Motor neuron (in vitro differentiated cells): ENCODE results near the gene C19orf25. TPM values are rescaled to one million over a fixed set of nuclear protein-coding genes. Genes with fewer than 3 reads are reported as not detected.
"Not testable (repeated sequence)": the region's sequence is repeated elsewhere in the genome, so short reads cannot be mapped to it uniquely, and the experiment has no call there.

Experiments
- ATAC-seq, 8 experiments: fragments of 200-7000 bp; cut with Tn5 transposase; replicated peaks in 6 of 8; 2 replicates each; pipeline ENCODE4 v1.8.0; 2021; ENCODE audit warnings: mild to moderate bottlenecking in 8 of 8, moderate library complexity in 8 of 8
- H3K27ac ChIP-seq, 2 donors: fragments of 250-450 bp; sonication (Bioruptor Pico); 2 replicates each; pipeline ENCODE4 v1.9.0; 2021; ENCODE audit warnings: antibody characterized with exemption in 2 of 2, mild to moderate bottlenecking in 2 of 2, moderate library complexity in 1 of 2
- H3K4me1 ChIP-seq, 2 donors: fragments of 250-450 bp; sonication (Bioruptor Pico); replicated peaks in 1 of 2; 2 replicates each; pipeline ENCODE4 v1.6.1; 2021; ENCODE audit warnings: antibody characterized with exemption in 2 of 2, mild to moderate bottlenecking in 2 of 2, moderate library complexity in 1 of 2
- H3K4me3 ChIP-seq, 5 donors: fragments of 250-450 bp; sonication (Bioruptor Pico); 2 replicates each; pipeline ENCODE4 v1.9.0; 2021; ENCODE audit warnings: antibody characterized with exemption in 5 of 5, mild to moderate bottlenecking in 5 of 5, moderate library complexity in 4 of 5
- WGBS, 10 experiments: fragments of 450-650 bp; shearing (Covaris generic); methylation state at CpG; one replicate each; pipeline ENCODE4 v1.0.0; 2022; 5-methylcytosine and 5-hydroxymethylcytosine counted together
- in situ Hi-C, 9 experiments: fragments of 400-800 bp; cut with MboI; loops; one replicate each; pipeline ENCODE4 v1.15.0; 2021; ENCODE audit warnings: low sequenced_read_pairs in 9 of 9, low pct_unique_long_range_greater_than_20kb in 2 of 9; ENCODE audit not compliant: unreplicated experiment in 9 of 9
- total RNA-seq, 8 experiments: library from RNA; unstranded; fragments of 300-600 nt; gene quantifications; 2 replicates each; pipeline versions ENCODE4 v1.2.3 to v1.2.4, GENCODE V29; 2022

The C19orf25 gene
- total RNA-seq, 8 experiments from 2014 or later: 27.2 to 34.3 (median 32.7) TPM

GRCh38 chr19:1447504-1447903 lies 31.5 kb downstream of the C19orf25 start:
- ATAC-seq: no peak
- 0 to 60% (median 20%) methylated on average over 1 to 2 of the region's 4 CpGs; no CpG with 5 or more reads in 5 of the 10 experiments for WGBS, 10 experiments
- in situ Hi-C loops: no loop called here
- peak overlapping the region in 4 of 5 donors; percentile 50 to 80 (median 68) for H3K4me3 ChIP-seq
- H3K27ac ChIP-seq: no peak overlapping the region
- peaks cover 22 to 30% of the 10 kb centered on the region in 2 donors for H3K4me1 ChIP-seq

- WGBS, 10 experiments: 0% methylated on average over 1 of the region's 63 CpGs; no CpG with 5 or more reads in 9 of the 10 experiments
- Histone ChIP-seq H3K4me1 (peaks cover 22 to 26% of the 10 kb centered on the region in 2 donors), H3K4me3 (peak overlapping the region; percentile 42 to 80 (median 58)), H3K27ac (peak overlapping the region; percentile 79 to 92)
- ATAC-seq: no peak
- in situ Hi-C loops: no loop called here
These were observed 32.1 kb downstream of the C19orf25 start for GRCh38 chr19:1446713-1447481.

GRCh38 chr19:1445932-1446712 lies 32.9 kb downstream of the C19orf25 start:
- peak overlapping the region; percentile 79 to 92 for H3K27ac ChIP-seq
- peak overlapping the region; percentile 42 to 80 (median 58) for H3K4me3 ChIP-seq
- in situ Hi-C loops: no loop called here
- WGBS, 10 experiments: no CpG with 5 or more reads among the region's 99 CpGs
- peak in 7 of 8 experiments; percentile 5 to 62 (median 54) for ATAC-seq
- H3K4me1 ChIP-seq: peaks cover 16 to 19% of the 10 kb centered on the region in 2 donors

- WGBS, 10 experiments: 0% methylated on average over 9 of the region's 70 CpGs; no CpG with 5 or more reads in 9 of the 10 experiments
- peak; percentile 57 to 74 (median 62) for ATAC-seq
- Histone ChIP-seq H3K4me1 (peaks cover 12 to 14% of the 10 kb centered on the region in 2 donors), H3K4me3 (peak overlapping the region; percentile 42 to 80 (median 58)), H3K27ac (peak overlapping the region; percentile 79 to 92)
- in situ Hi-C loops: no loop called here
These were observed 33.7 kb downstream of the C19orf25 start for GRCh38 chr19:1445185-1445931.

- 76 to 100% (median 88%) methylated on average over 1 to 12 of the region's 25 CpGs; no CpG with 5 or more reads in 1 of the 10 experiments for WGBS, 10 experiments
- ATAC-seq: no peak
- Histone ChIP-seq H3K4me1 (peaks cover 11 to 13% of the 10 kb centered on the region in 2 donors), H3K4me3 (no peak overlapping the region), H3K27ac (no peak overlapping the region)
- in situ Hi-C loops: no loop called here
These were observed 37.2 kb downstream of the C19orf25 start for GRCh38 chr19:1441677-1442438.

GRCh38 chr19:1441022-1441426 lies 38.0 kb downstream of the C19orf25 start:
- Histone ChIP-seq H3K27ac (no peak overlapping the region), H3K4me1 (peaks cover 10 to 11% of the 10 kb centered on the region in 2 donors), H3K4me3 (no peak overlapping the region)
- WGBS, 10 experiments: 100% methylated on average over 1 to 2 of the region's 9 CpGs; no CpG with 5 or more reads in 7 of the 10 experiments
- no peak for ATAC-seq
- in situ Hi-C loops: no loop called here

- in situ Hi-C loops: no loop called here
- Histone ChIP-seq H3K4me1 (peaks cover 10 to 11% of the 10 kb centered on the region in 2 donors), H3K27ac (no peak overlapping the region), H3K4me3 (no peak overlapping the region)
- 80% methylated on average over 2 of the region's 15 CpGs; no CpG with 5 or more reads in 9 of the 10 experiments for WGBS, 10 experiments
- no peak for ATAC-seq
These were observed 38.6 kb downstream of the C19orf25 start for GRCh38 chr19:1440418-1440801.

GRCh38 chr19:1439525-1440417 lies 39.2 kb downstream of the C19orf25 start:
- Histone ChIP-seq H3K4me1 (peaks cover 10 to 11% of the 10 kb centered on the region in 2 donors), H3K4me3 (peak overlapping the region; percentile 49 to 95 (median 84))
- H3K27ac ChIP-seq, in situ Hi-C loops, ATAC-seq: not testable (repeated sequence)
- WGBS, 10 experiments: 0 to 80% (median 70%) methylated on average over 1 to 16 of the region's 57 CpGs; no CpG with 5 or more reads in 3 of the 10 experiments

GRCh38 chr19:1438933-1439354 lies 40.1 kb downstream of the C19orf25 start:
- Histone ChIP-seq H3K4me3 (peak overlapping the region; percentile 49 to 95 (median 84)), H3K27ac (peak overlapping the region; percentile 69 to 92), H3K4me1 (peaks cover 10 to 11% of the 10 kb centered on the region in 2 donors)
- ATAC-seq: peak in 1 of 8 experiments; percentile 1
- 0 to 3% (median 0%) methylated on average over 1 to 8 of the region's 26 CpGs; no CpG with 5 or more reads in 5 of the 10 experiments for WGBS, 10 experiments
- in situ Hi-C loops: no loop called here

GRCh38 chr19:1438035-1438932 lies 40.7 kb downstream of the C19orf25 start, which contains the start of gene RPS15:
Gene RPS15, plus strand, starts transcription at chr19:1438396. Its CDS starts 30 bp downstream, at chr19:1438426.
- peak; percentile 78 to 89 (median 85) for ATAC-seq
- Histone ChIP-seq H3K4me1 (peaks cover 10 to 11% of the 10 kb centered on the region in 2 donors), H3K4me3 (peak within 1 kb of the TSS; percentile 49 to 95 (median 84)), H3K27ac (peak within 1 kb of the TSS; percentile 69 to 92)
- in situ Hi-C loops: no loop called here
- WGBS, 10 experiments: 0 to 13% (median 2%) methylated on average over 1 to 22 of the region's 100 CpGs; no CpG with 5 or more reads in 2 of the 10 experiments
